HAP-1 (cell line): ENCODE data around the gene PCMTD2.
"Not testable (repeated sequence)": the region's sequence is repeated elsewhere in the genome, so short reads cannot be mapped to it uniquely, and the experiment has no call there.

Experiments used
- DNase-seq, 2 experiments: peaks; one replicate each; pipeline ENCODE4 v3.0.0-alpha.2; 2016 to 2020; ENCODE audit warnings: low spot score in 2 of 2
- H3K27me3 ChIP-seq: fragments of 250-450 bp; sonication (Bioruptor Pico); 2 replicates; pipeline ENCODE4 v1.5.1; 2020; ENCODE audit warnings: low read depth, mild to moderate bottlenecking, moderate library complexity
- H3K36me3 ChIP-seq: fragments of 250-450 bp; sonication (Bioruptor Pico); replicated peaks from 2 replicates; pipeline ENCODE4 v1.5.1; 2020; ENCODE audit warnings: mild to moderate bottlenecking
- H3K4me1 ChIP-seq: fragments of 250-450 bp; sonication (Bioruptor Pico); 2 replicates; pipeline ENCODE4 v1.5.1; 2020; ENCODE audit warnings: mild to moderate bottlenecking
- H3K4me3 ChIP-seq: fragments of 250-450 bp; sonication (Bioruptor Pico); 2 replicates; pipeline ENCODE4 v1.5.1; 2020; ENCODE audit warnings: mild to moderate bottlenecking, moderate library complexity
- H3K9me3 ChIP-seq: fragments of 250-450 bp; sonication (Bioruptor Pico); 2 replicates; pipeline ENCODE4 v1.5.1; 2020; ENCODE audit warnings: mild to moderate bottlenecking, moderate library complexity
- in situ Hi-C: fragments of 300-500 bp; cut with MboI; formaldehyde crosslinking; loops from 3 replicates; pipeline ENCODE4 v1.14.3; 2020; ENCODE audit warnings: low sequenced_read_pairs, inconsistent platforms, mixed read lengths

The PCMTD2 gene

GRCh38 chr20:64292167-64292566, 36.6 kb downstream of the PCMTD2 start:
- H3K27me3 ChIP-seq, H3K4me1 ChIP-seq, H3K9me3 ChIP-seq, in situ Hi-C loops, H3K4me3 ChIP-seq, DNase-seq, H3K36me3 ChIP-seq: not testable (repeated sequence)

- H3K4me1 ChIP-seq, H3K9me3 ChIP-seq, in situ Hi-C loops, H3K27me3 ChIP-seq, DNase-seq, H3K4me3 ChIP-seq, H3K36me3 ChIP-seq: not testable (repeated sequence)
These were observed 47.5 kb downstream of the PCMTD2 start for GRCh38 chr20:64303086-64303485.

GRCh38 chr20:64313761-64314160, 58.2 kb downstream of the PCMTD2 start:
- H3K4me1 ChIP-seq, H3K36me3 ChIP-seq, in situ Hi-C loops, H3K4me3 ChIP-seq, DNase-seq, H3K9me3 ChIP-seq, H3K27me3 ChIP-seq: not testable (repeated sequence)

GRCh38 chr20:64315381-64315780, 59.8 kb downstream of the PCMTD2 start:
- H3K36me3 ChIP-seq, H3K4me1 ChIP-seq, H3K4me3 ChIP-seq, H3K27me3 ChIP-seq, in situ Hi-C loops, DNase-seq, H3K9me3 ChIP-seq: not testable (repeated sequence)

GRCh38 chr20:64315884-64316283, 60.3 kb downstream of the PCMTD2 start:
- in situ Hi-C loops, H3K9me3 ChIP-seq, DNase-seq, H3K4me3 ChIP-seq, H3K36me3 ChIP-seq, H3K27me3 ChIP-seq, H3K4me1 ChIP-seq: not testable (repeated sequence)

GRCh38 chr20:64316415-64317083, 61.0 kb downstream of the PCMTD2 start:
- H3K9me3 ChIP-seq, H3K27me3 ChIP-seq, H3K4me1 ChIP-seq, H3K36me3 ChIP-seq, in situ Hi-C loops, DNase-seq, H3K4me3 ChIP-seq: not testable (repeated sequence)

GRCh38 chr20:64317331-64317730, 61.8 kb downstream of the PCMTD2 start:
- H3K4me1 ChIP-seq, H3K27me3 ChIP-seq, H3K4me3 ChIP-seq, H3K9me3 ChIP-seq, H3K36me3 ChIP-seq, in situ Hi-C loops, DNase-seq: not testable (repeated sequence)

GRCh38 chr20:64318056-64318455, 62.5 kb downstream of the PCMTD2 start:
- H3K9me3 ChIP-seq, H3K36me3 ChIP-seq, DNase-seq, H3K4me1 ChIP-seq, H3K27me3 ChIP-seq, in situ Hi-C loops, H3K4me3 ChIP-seq: not testable (repeated sequence)

- H3K4me3 ChIP-seq, DNase-seq, H3K27me3 ChIP-seq, H3K36me3 ChIP-seq, H3K9me3 ChIP-seq, in situ Hi-C loops, H3K4me1 ChIP-seq: not testable (repeated sequence)
These were observed 66.7 kb downstream of the PCMTD2 start for GRCh38 chr20:64322031-64322789.
